CD14-positive monocyte (primary cell): ENCODE data around the gene ZNF761. TPM values are rescaled to one million over a fixed set of nuclear protein-coding genes. Genes with fewer than 3 reads are reported as not detected.
A peak's percentile ranks its signal among the peaks of the same experiment; 100 is the strongest.

Experiments
- DNase-seq, 3 donors: peaks; one replicate each; pipeline ENCODE4 v3.0.0-alpha.2; 2011 to 2022
- H2AFZ ChIP-seq: 2 replicates; pipeline ENCODE4 v1.6.0; 2012; ENCODE audit warnings: mild to moderate bottlenecking, low read depth, low read length, inconsistent platforms; ENCODE audit not compliant: insufficient read depth, poor library complexity, severe bottlenecking
- H3K27ac ChIP-seq, 2 donors: 1 replicate in 1 of 2; 2 replicates in 1 of 2; pipeline ENCODE4 v1.5.1; 2012 to 2013; ENCODE audit warnings: low read length in 2 of 2, control low read depth in 1 of 2, inconsistent platforms in 1 of 2, low read depth in 1 of 2, mild to moderate bottlenecking in 1 of 2
- H3K27me3 ChIP-seq, 2 donors: one replicate each; pipeline versions ENCODE4 v1.6.0 to v1.6.1; 2011 to 2013; ENCODE audit warnings: low read length in 2 of 2; ENCODE audit not compliant: control insufficient read depth in 2 of 2, insufficient read depth in 2 of 2
- H3K36me3 ChIP-seq, 2 donors: replicated peaks in 1 of 2; 1 replicate in 1 of 2; 2 replicates in 1 of 2; pipeline versions ENCODE4 v1.5.1 to v1.6.1; 2012 to 2013; ENCODE audit warnings: low read length in 2 of 2, control low read depth in 1 of 2, inconsistent platforms in 1 of 2, mild to moderate bottlenecking in 1 of 2; ENCODE audit not compliant: insufficient read depth in 2 of 2, control insufficient read depth in 1 of 2
- H3K4me1 ChIP-seq, 2 donors: 1 replicate in 1 of 2; 2 replicates in 1 of 2; pipeline versions ENCODE4 v1.5.1 to v1.6.1; 2012 to 2013; ENCODE audit warnings: low read length in 2 of 2, control low read depth in 1 of 2, inconsistent platforms in 1 of 2, mild to moderate bottlenecking in 1 of 2, moderate library complexity in 1 of 2; ENCODE audit not compliant: insufficient read depth in 2 of 2, control insufficient read depth in 1 of 2
- H3K4me2 ChIP-seq: replicated peaks from 2 replicates; pipeline ENCODE3; 2012; ENCODE audit warnings: low read length, moderate library complexity, mild to moderate bottlenecking; ENCODE audit not compliant: poor library complexity, severe bottlenecking; ENCODE audit errors: extremely low read depth
- H3K4me3 ChIP-seq, 3 experiments: fragments of 200-600 bp in 1 of 3; sonication (generic) in 1 of 3; replicated peaks in 1 of 3; 1 replicate in 2 of 3; 2 replicates in 1 of 3; pipeline ENCODE4 v1.5.1; 2011 to 2013; ENCODE audit warnings: low read length in 3 of 3, mild to moderate bottlenecking in 3 of 3, control low read depth in 2 of 3, low read depth in 2 of 3, inconsistent platforms in 1 of 3, moderate library complexity in 1 of 3
- H3K79me2 ChIP-seq: 2 replicates; pipeline ENCODE4 v1.6.0; 2012; ENCODE audit warnings: mild to moderate bottlenecking, control low read depth, inconsistent platforms, low read length, moderate library complexity; ENCODE audit not compliant: insufficient read depth
- H3K9ac ChIP-seq: 2 replicates; pipeline ENCODE4 v1.6.0; 2017; ENCODE audit warnings: low read length, mild to moderate bottlenecking; ENCODE audit not compliant: insufficient read depth, poor library complexity, severe bottlenecking
- H3K9me3 ChIP-seq, 2 donors: replicated peaks in 1 of 2; 1 replicate in 1 of 2; 2 replicates in 1 of 2; pipeline versions ENCODE4 v1.5.1 to v1.6.1; 2012 to 2013; ENCODE audit warnings: low read length in 2 of 2, control low read depth in 1 of 2; ENCODE audit not compliant: control insufficient read depth in 1 of 2, insufficient read depth in 1 of 2
- H4K20me1 ChIP-seq: 2 replicates; pipeline ENCODE4 v1.6.0; 2012; ENCODE audit warnings: mild to moderate bottlenecking, low read length, control low read depth, moderate library complexity; ENCODE audit not compliant: insufficient read depth
- H3K27ac Mint-ChIP-seq, 7 donors: one replicate each; pipeline ENCODE4 v1.8.0; 2020; ENCODE audit warnings: mild to moderate bottlenecking in 7 of 7, mixed read lengths in 7 of 7, moderate library complexity in 6 of 7, inconsistent platforms in 2 of 7
- H3K27me3 Mint-ChIP-seq, 3 donors: one replicate each; pipeline ENCODE4 v1.8.0; 2021 to 2022; ENCODE audit warnings: low read depth in 3 of 3, mild to moderate bottlenecking in 3 of 3, mixed read lengths in 3 of 3, moderate library complexity in 3 of 3, inconsistent platforms in 1 of 3
- H3K36me3 Mint-ChIP-seq, 2 donors: one replicate each; pipeline ENCODE4 v1.8.0; 2020; ENCODE audit warnings: mixed read lengths in 2 of 2, inconsistent platforms in 1 of 2, mild to moderate bottlenecking in 1 of 2
- H3K4me1 Mint-ChIP-seq: one replicate; pipeline ENCODE4 v1.8.0; 2020; ENCODE audit warnings: mild to moderate bottlenecking, mixed read lengths
- H3K4me3 Mint-ChIP-seq, 2 donors: one replicate each; pipeline ENCODE4 v1.8.0; 2020; ENCODE audit warnings: mild to moderate bottlenecking in 2 of 2, mixed read lengths in 2 of 2, moderate library complexity in 1 of 2
- H3K9me3 Mint-ChIP-seq, 7 donors: one replicate each; pipeline ENCODE4 v1.8.0; 2020 to 2022; ENCODE audit warnings: mixed read lengths in 7 of 7, mild to moderate bottlenecking in 6 of 7, moderate library complexity in 6 of 7, inconsistent platforms in 2 of 7
- WGBS: methylation state at CpG from one replicate; pipeline ENCODE4 v1.1.5; 2013; ENCODE audit warnings: missing lambda C conversion rate; ENCODE audit not compliant: insufficient coverage; 5-methylcytosine and 5-hydroxymethylcytosine counted together
- intact Hi-C, 2 donors: fragments of 100-400 bp; cut with micrococcal nuclease; formaldehyde crosslinking; loops; one replicate each; pipeline versions ENCODE4 v1.15.0 to v1.15.1; 2023
- polyA plus RNA-seq, 3 donors: library from polyadenylated mRNA; depleted of rRNA in 1 of 3; unstranded in 2 of 3; stranded (reverse) in 1 of 3; fragments of 300-500 nt in 2 of 3; fragments of >200 nt in 1 of 3; fragmentation: Illumina TruSeq in 2 of 3; gene quantifications; 1 replicate in 2 of 3; 2 replicates in 1 of 3; pipeline ENCODE4 v1.2.3, GENCODE V29; 2012 to 2021
- TF ChIP-seq, protein P1 (sequence below): fragments of 200-600 bp; IDR thresholded peaks from one replicate; pipeline ENCODE4 v1.8.0; 2022; ENCODE audit warnings: antibody characterized with exemption, mild to moderate bottlenecking

Gene ZNF761
- polyA plus RNA-seq, 3 donors, result 3.4 to 6.1 (median 5.6) TPM

DNA sequence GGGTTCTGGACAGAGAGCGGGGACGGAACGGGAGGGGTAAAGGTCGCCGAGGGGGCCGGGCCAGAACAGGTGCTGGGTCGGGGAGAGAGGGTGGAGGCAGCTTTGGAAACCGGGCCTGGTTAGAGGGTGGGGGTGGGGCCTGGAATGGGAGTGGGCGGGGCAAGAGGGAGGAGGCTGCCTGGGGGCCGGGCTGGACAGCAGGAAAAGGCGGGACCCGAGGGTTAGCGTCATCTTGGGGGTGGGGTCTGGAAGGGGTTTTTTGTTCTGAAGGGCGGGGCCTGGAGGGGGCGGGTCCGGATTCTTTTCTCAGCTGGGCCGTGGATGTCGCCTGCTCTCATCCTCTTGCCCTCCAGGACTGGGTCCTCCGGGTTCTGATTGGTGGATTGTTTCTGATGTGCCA lies 31.5 kb downstream of the ZNF761 start:
- Mint-ChIP-seq H3K27me3 (peaks cover 17 to 32% (median 26%) of the 10 kb centered on the region in 3 donors), H3K27ac (no peak overlapping the region), H3K9me3 (peaks cover 40 to 84% (median 75%) of the 10 kb centered on the region in 7 donors), H3K4me1 (peaks cover 11% of the 10 kb centered on the region), H3K36me3 (peaks cover 0 to 8% of the 10 kb centered on the region in 2 donors), H3K4me3 (peak overlapping the region; percentile 31 to 48)
- TF ChIP-seq, protein P1, sequence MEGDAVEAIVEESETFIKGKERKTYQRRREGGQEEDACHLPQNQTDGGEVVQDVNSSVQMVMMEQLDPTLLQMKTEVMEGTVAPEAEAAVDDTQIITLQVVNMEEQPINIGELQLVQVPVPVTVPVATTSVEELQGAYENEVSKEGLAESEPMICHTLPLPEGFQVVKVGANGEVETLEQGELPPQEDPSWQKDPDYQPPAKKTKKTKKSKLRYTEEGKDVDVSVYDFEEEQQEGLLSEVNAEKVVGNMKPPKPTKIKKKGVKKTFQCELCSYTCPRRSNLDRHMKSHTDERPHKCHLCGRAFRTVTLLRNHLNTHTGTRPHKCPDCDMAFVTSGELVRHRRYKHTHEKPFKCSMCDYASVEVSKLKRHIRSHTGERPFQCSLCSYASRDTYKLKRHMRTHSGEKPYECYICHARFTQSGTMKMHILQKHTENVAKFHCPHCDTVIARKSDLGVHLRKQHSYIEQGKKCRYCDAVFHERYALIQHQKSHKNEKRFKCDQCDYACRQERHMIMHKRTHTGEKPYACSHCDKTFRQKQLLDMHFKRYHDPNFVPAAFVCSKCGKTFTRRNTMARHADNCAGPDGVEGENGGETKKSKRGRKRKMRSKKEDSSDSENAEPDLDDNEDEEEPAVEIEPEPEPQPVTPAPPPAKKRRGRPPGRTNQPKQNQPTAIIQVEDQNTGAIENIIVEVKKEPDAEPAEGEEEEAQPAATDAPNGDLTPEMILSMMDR, result no peak
- H3K9me3 ChIP-seq, result peaks cover 67 to 75% of the 10 kb centered on the region in 2 donors
- H3K4me1 ChIP-seq, result peaks cover 8 to 10% of the 10 kb centered on the region in 2 donors
- 10% methylated on average over 8 of the region's 19 CpGs for WGBS
- H3K4me2 ChIP-seq, result no peak overlapping the region
- DNase-seq, result peak in 1 of 3 donors; percentile 2
- no peak overlapping the region for H3K27ac ChIP-seq
- H2AFZ ChIP-seq, result no peak overlapping the region
- H3K4me3 ChIP-seq, result no peak overlapping the region
- H4K20me1 ChIP-seq, result no peaks in the 10 kb centered on the region
- H3K79me2 ChIP-seq, result peaks cover 2% of the 10 kb centered on the region
- H3K36me3 ChIP-seq, result no peaks in the 10 kb centered on the region
- H3K27me3 ChIP-seq, result peaks cover 2 to 19% of the 10 kb centered on the region in 2 donors
- intact Hi-C loops, result loop anchor here (10.0 kb wide), 1 partner anchor 1168 kb away; the partner anchor contains the start of gene ZNF480 (in 2 of the 2)
- H3K9ac ChIP-seq, result no peak overlapping the region

DNA sequence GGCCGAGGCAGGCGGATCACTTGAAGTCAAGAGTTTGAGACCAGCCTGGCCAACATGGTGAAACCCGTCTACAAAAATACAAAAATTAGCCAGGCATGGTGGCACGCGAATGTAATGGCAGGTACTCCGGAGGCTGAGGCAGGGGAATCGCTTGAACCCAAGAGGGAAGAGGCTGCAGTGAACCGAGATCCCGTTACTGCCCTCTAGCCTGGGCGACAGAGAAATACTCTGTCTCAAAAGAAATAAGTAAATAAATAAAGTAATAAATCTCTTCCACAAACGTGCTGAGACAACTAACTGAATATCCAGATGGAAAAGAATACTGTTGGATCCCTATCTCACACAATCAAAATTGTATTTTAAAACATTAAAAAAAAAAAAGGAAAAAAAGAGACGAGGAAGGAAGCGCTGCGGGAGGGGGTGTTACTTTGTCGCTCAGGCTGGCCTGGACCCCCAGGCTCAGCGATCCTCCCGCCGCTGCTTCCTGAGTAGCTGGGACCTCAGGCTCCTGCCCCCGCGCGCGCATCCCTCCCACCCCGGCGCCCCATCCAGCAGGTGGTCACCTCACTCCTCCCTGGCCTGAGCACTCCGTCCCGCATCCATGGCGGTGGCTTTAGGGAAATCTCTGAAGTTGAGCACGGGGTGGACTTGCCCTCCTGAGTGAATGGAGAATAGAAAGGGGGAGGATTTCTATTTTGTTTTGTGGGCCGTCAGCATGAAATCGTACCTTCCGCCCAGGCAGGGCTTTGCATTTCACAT lies 35.1 kb downstream of the ZNF761 start:
- peak overlapping the region in 5 of 7 donors; percentile 50 to 91 (median 86) for H3K27ac Mint-ChIP-seq
- peak overlapping the region; percentile 4 for H3K9ac ChIP-seq
- peak overlapping the region; percentile 85 for H3K4me2 ChIP-seq

More for the DNA sequence above, 35.1 kb downstream of the ZNF761 start:
- Mint-ChIP-seq H3K27me3 (peaks cover 17 to 32% (median 24%) of the 10 kb centered on the region in 3 donors), H3K9me3 (peaks cover 25 to 57% (median 47%) of the 10 kb centered on the region in 7 donors), H3K4me1 (peaks cover 20% of the 10 kb centered on the region), H3K4me3 (peak overlapping the region; percentile 89 to 92), H3K36me3 (peaks cover 9% of the 10 kb centered on the region in 2 donors)
- Histone ChIP-seq H3K36me3 (no peaks in the 10 kb centered on the region), H4K20me1 (no peaks in the 10 kb centered on the region), H3K27ac (peak overlapping the region in 1 of 2 donors; percentile 86), H3K4me3 (peak overlapping the region; percentile 74 to 92 (median 86)), H3K27me3 (peaks cover 2 to 19% of the 10 kb centered on the region in 2 donors), H2AFZ (peak overlapping the region; percentile 87), H3K4me1 (peaks cover 12 to 13% of the 10 kb centered on the region in 2 donors), H3K79me2 (peaks cover 6% of the 10 kb centered on the region), H3K9me3 (peaks cover 37 to 38% of the 10 kb centered on the region in 2 donors)
- intact Hi-C loops, result loop anchor here (1.0 to 10.0 kb wide), 8 partner anchors 34 to 1172 kb away; partner anchors contain the start of genes ZNF480 (in 2 of the 2), ZNF761 (in 1 of the 2), ZNF765 (in 1 of the 2) and ZNF845 (in 1 of the 2)
- no peak for DNase-seq
- TF ChIP-seq, protein P1, result no peak
- 14% methylated on average over 13 of the region's 31 CpGs for WGBS
